ENCODE data around the gene CFAP57. TPM values are rescaled to one million over a fixed set of nuclear protein-coding genes. Genes with fewer than 3 reads are reported as not detected.

Gene CFAP57
- total RNA-seq, 1 experiment from 2014 or later: 0.44 TPM

DNA sequence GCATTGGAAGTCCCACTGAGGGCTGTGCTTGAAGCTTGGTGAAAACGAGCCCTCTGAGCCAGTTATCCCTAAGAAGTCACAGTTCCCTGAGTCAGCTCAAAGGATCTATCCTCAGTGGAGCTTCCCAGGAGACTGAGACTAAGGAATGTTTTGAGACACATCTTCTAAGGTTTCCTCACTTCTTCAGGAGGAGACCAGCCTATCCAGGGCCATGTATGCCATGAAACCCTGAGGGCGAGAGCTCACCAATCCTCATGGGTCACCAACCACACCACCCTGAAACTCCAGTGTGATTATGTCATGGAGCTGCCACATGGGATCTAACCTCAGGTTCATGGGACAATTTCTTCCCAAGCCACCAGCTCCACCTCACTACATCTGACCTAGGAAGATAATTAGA lies 121.0 kb downstream of the CFAP57 start:
- Mint-ChIP-seq H3K4me3 (ENCODE audit: unreplicated experiment) (no peak overlapping the region), H3K27me3 (ENCODE audit: insufficient read depth, unreplicated experiment) (no peaks in the 10 kb centered on the region), H3K9me3 (ENCODE audit: unreplicated experiment) (no peaks in the 10 kb centered on the region), H3K4me1 (ENCODE audit: insufficient read depth, unreplicated experiment) (no peaks in the 10 kb centered on the region), H3K36me3 (ENCODE audit: insufficient read depth, unreplicated experiment) (no peaks in the 10 kb centered on the region), H3K27ac (ENCODE audit: low read depth, unreplicated experiment) (no peak overlapping the region)
- DNase-seq (ENCODE audit: unreplicated experiment): no peak
- BruUV-seq (replicated peaks): no TSS peak
- CTCF ChIA-PET: interaction anchor here (1.3 to 3.8 kb wide), 2 partner anchors 8 to 13 kb away, joined by 5 to 24 read pairs; partner anchors contain the start of gene C1orf210
- TF ChIP-seq, protein P1, sequence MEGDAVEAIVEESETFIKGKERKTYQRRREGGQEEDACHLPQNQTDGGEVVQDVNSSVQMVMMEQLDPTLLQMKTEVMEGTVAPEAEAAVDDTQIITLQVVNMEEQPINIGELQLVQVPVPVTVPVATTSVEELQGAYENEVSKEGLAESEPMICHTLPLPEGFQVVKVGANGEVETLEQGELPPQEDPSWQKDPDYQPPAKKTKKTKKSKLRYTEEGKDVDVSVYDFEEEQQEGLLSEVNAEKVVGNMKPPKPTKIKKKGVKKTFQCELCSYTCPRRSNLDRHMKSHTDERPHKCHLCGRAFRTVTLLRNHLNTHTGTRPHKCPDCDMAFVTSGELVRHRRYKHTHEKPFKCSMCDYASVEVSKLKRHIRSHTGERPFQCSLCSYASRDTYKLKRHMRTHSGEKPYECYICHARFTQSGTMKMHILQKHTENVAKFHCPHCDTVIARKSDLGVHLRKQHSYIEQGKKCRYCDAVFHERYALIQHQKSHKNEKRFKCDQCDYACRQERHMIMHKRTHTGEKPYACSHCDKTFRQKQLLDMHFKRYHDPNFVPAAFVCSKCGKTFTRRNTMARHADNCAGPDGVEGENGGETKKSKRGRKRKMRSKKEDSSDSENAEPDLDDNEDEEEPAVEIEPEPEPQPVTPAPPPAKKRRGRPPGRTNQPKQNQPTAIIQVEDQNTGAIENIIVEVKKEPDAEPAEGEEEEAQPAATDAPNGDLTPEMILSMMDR (IDR thresholded peaks at IDR 0.05; ENCODE audit: unreplicated experiment): no peak
- POLR2A ChIA-PET: interaction anchor here (1.5 kb wide), 1 partner anchor 55 kb away, joined by 5 read pairs; no protein-coding TSS in a partner anchor
- intact Hi-C loops (cut with micrococcal nuclease): no loop called here

DNA sequence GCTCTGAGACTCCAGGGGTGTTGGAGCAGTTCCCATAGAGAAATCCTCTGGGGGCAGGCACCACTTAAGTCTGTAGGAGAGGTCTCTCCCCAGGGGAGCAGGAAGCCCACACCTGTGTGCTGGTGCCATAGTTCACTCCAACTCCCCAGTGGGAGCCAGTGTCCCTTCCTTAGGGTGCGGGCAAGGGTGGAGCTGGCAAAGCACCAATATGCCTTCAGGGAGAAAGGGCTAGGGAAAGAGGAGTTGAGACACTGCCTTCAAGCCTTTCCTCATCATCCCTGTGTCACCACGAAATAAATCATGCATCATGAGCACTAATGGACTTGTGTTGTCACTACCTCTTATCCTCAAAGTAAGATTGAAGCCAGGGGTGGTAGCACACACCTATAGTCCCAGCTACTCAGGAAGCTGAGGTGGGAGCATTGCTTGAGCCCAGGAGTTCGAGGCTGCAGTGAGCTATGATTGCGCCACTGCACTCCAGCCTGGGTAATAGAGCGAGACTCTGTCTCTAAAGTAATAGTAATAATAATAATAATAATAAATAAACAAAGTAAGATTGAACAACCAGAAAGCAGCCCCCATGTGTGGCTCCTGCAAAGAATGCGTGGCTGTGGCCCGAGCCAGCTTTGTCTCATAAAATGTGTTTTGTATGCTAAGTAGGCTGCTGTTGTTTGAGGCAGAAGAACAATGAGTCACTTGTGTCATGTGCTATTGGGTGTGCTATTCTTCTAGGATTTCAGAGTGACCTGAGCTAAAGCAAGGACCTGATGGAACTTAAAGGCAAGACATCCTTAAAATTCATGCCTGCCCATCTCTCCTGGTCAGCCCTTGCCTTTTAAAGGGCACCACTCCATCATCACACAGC lies 122.0 kb downstream of the CFAP57 start:
- POLR2A ChIA-PET: interaction anchor here (0.6 to 1.5 kb wide), 6 partner anchors 8 to 98 kb away, joined by 3 to 7 read pairs (median 5); partner anchors contain the start of genes C1orf210 and CDC20
- H3K27ac Mint-ChIP-seq (ENCODE audit: low read depth, unreplicated experiment): peak overlapping the region; percentile 19
- BruUV-seq (replicated peaks): no TSS peak

DNA sequence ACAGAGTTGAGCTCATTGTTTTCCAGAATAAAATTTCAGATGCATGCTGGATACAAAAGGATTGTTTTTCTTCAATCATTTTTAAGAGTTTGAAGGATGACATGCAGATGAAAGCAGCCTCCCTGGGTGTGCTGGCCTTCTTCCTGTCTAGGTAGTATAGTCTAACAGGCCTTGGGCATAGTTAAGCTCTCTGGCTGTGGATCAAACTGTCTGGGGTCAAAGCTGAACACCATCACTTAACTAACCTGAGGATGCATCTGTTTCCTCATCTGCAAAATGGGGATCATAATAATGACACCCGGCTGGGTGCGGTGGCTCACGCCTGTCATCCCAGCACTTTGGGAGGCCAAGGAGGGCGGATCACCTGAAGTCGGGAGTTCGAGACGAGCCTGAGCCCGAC lies 122.6 kb downstream of the CFAP57 start:
- TF ChIP-seq, protein P1 (IDR thresholded peaks at IDR 0.05; ENCODE audit: unreplicated experiment): no peak
- no peaks in the 10 kb centered on the region for H3K4me1 Mint-ChIP-seq (ENCODE audit: insufficient read depth, unreplicated experiment)
- no peak for DNase-seq (ENCODE audit: unreplicated experiment)
- intact Hi-C loops (cut with micrococcal nuclease): no loop called here
- H3K27ac Mint-ChIP-seq (ENCODE audit: low read depth, unreplicated experiment): peak overlapping the region; percentile 19
- no TSS peak for BruUV-seq (replicated peaks)
- POLR2A ChIA-PET: interaction anchor here (0.6 to 1.5 kb wide), 5 partner anchors 9 to 97 kb away, joined by 3 to 7 read pairs (median 5); partner anchors contain the start of genes C1orf210 and CDC20
- H3K9me3 Mint-ChIP-seq (ENCODE audit: unreplicated experiment): no peaks in the 10 kb centered on the region
- H3K4me3 Mint-ChIP-seq (ENCODE audit: unreplicated experiment): no peak overlapping the region
- H3K27me3 Mint-ChIP-seq (ENCODE audit: insufficient read depth, unreplicated experiment): no peaks in the 10 kb centered on the region
- no peaks in the 10 kb centered on the region for H3K36me3 Mint-ChIP-seq (ENCODE audit: insufficient read depth, unreplicated experiment)
- CTCF ChIA-PET: interaction anchor here (0.5 to 3.8 kb wide), 2 partner anchors 10 to 69 kb away, joined by 3 to 24 read pairs; partner anchors contain the start of gene C1orf210

More for the DNA sequence above, 122.0 kb downstream of the CFAP57 start:
- Mint-ChIP-seq H3K36me3 (ENCODE audit: insufficient read depth, unreplicated experiment) (no peaks in the 10 kb centered on the region), H3K4me3 (ENCODE audit: unreplicated experiment) (no peak overlapping the region), H3K27me3 (ENCODE audit: insufficient read depth, unreplicated experiment) (no peaks in the 10 kb centered on the region), H3K9me3 (ENCODE audit: unreplicated experiment) (no peaks in the 10 kb centered on the region), H3K4me1 (ENCODE audit: insufficient read depth, unreplicated experiment) (no peaks in the 10 kb centered on the region)
- intact Hi-C loops (cut with micrococcal nuclease): no loop called here
- TF ChIP-seq, protein P1 (IDR thresholded peaks at IDR 0.05; ENCODE audit: unreplicated experiment): no peak
- CTCF ChIA-PET: interaction anchor here (0.5 to 3.8 kb wide), 2 partner anchors 9 to 68 kb away, joined by 3 to 24 read pairs; partner anchors contain the start of gene C1orf210
- peak; percentile 50 for DNase-seq (ENCODE audit: unreplicated experiment)

DNA sequence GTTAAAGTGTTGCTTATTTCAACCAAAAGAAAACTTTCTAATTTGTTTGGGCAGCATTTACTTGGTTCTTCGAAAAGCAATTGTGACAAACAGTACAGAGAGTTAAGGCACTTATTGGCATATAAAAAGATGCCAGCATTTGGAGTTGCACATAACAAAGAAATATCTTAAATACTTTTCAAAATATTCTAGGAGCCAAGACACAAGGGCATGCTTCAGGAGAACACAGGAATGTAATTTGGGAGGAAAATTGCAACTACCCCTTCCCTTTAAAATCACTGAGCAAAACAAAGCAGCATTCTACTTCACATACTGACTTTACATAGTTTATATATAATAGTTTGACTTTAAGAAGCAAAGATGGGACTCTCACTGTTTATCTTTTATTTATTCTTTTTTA lies 124.1 kb downstream of the CFAP57 start:
- Mint-ChIP-seq H3K27ac (ENCODE audit: low read depth, unreplicated experiment) (no peak overlapping the region), H3K4me1 (ENCODE audit: insufficient read depth, unreplicated experiment) (no peaks in the 10 kb centered on the region)
- POLR2A ChIA-PET: no interaction called here

More for the DNA sequence above, 124.1 kb downstream of the CFAP57 start:
- DNase-seq (ENCODE audit: unreplicated experiment): no peak
- intact Hi-C loops (cut with micrococcal nuclease): no loop called here
- Mint-ChIP-seq H3K36me3 (ENCODE audit: insufficient read depth, unreplicated experiment) (no peaks in the 10 kb centered on the region), H3K4me3 (ENCODE audit: unreplicated experiment) (no peak overlapping the region), H3K9me3 (ENCODE audit: unreplicated experiment) (no peaks in the 10 kb centered on the region), H3K27me3 (ENCODE audit: insufficient read depth, unreplicated experiment) (no peaks in the 10 kb centered on the region)
- CTCF ChIA-PET: interaction anchor here (3.8 kb wide), 1 partner anchor 11 kb away, joined by 24 read pairs; the partner anchor contains the start of gene C1orf210
- TF ChIP-seq, protein P1 (IDR thresholded peaks at IDR 0.05; ENCODE audit: unreplicated experiment): no peak
- BruUV-seq (replicated peaks): no TSS peak
